Lower leg skin (tissue), 3 donors: ENCODE results near the gene CDO1.

Source experiments
- CTCF ChIP-seq, 3 donors: fragments of 450-650 bp; IDR thresholded peaks; one replicate each; pipeline ENCODE4 v1.5.1; 2016; ENCODE audit warnings: antibody characterized with exemption in 3 of 3, mild to moderate bottlenecking in 3 of 3, moderate library complexity in 2 of 3
- POLR2A ChIP-seq, 2 donors: fragments of 450-650 bp; IDR thresholded peaks; one replicate each; pipeline ENCODE4 v1.6.1; 2016 to 2017; ENCODE audit warnings: antibody characterized with exemption in 2 of 2, mild to moderate bottlenecking in 1 of 2, moderate library complexity in 1 of 2

GRCh38 chr5:115775999-115776398 is 40.5 kb downstream of the CDO1 start:
- TF ChIP-seq CTCF (IDR thresholded peaks at IDR 0.05) (no peak), POLR2A (IDR thresholded peaks at IDR 0.05) (no peak)
